GM23338 (cell line): Measurements from ENCODE around the gene TRAM2. TPM values are rescaled to one million over a fixed set of nuclear protein-coding genes. Genes with fewer than 3 reads are reported as not detected.

Source experiments
- ATAC-seq: fragments of 200-7000 bp; cut with Tn5 transposase; 3 replicates; pipeline ENCODE4 v1.9.1; 2020
- DNase-seq: peaks from one replicate; pipeline ENCODE4 v3.0.0-alpha.2; 2015; ENCODE audit warnings: low spot score
- H2AFZ ChIP-seq: fragments of 200-600 bp; sonication (generic); 2 replicates; pipeline ENCODE4 v1.8.0; 2016; ENCODE audit warnings: antibody characterized with exemption, mild to moderate bottlenecking, moderate library complexity
- H3F3A ChIP-seq: fragments of 200-600 bp; sonication (generic); replicated peaks from 2 replicates; pipeline ENCODE4 v1.8.0; 2017; ENCODE audit warnings: antibody characterized with exemption, mixed run types, low read depth
- H3K27ac ChIP-seq: fragments of 200-600 bp; sonication (generic); 2 replicates; pipeline ENCODE4 v1.6.1; 2016; ENCODE audit warnings: low read depth
- H3K27me3 ChIP-seq: fragments of 200-600 bp; sonication (generic); 2 replicates; pipeline ENCODE4 v1.8.0; 2016; ENCODE audit warnings: mild to moderate bottlenecking, mixed run types, moderate library complexity; ENCODE audit not compliant: insufficient read depth
- H3K36me3 ChIP-seq: fragments of 200-600 bp; sonication (generic); 2 replicates; pipeline ENCODE4 v1.8.0; 2016; ENCODE audit warnings: mild to moderate bottlenecking; ENCODE audit not compliant: insufficient read depth
- H3K4me1 ChIP-seq: fragments of 200-600 bp; sonication (generic); 2 replicates; pipeline ENCODE4 v1.8.0; 2016; ENCODE audit warnings: mild to moderate bottlenecking, moderate library complexity; ENCODE audit not compliant: insufficient read depth
- H3K4me2 ChIP-seq: fragments of 200-600 bp; sonication (generic); 2 replicates; pipeline ENCODE4 v1.7.1; 2017; ENCODE audit warnings: mixed run types
- H3K4me3 ChIP-seq: fragments of 200-600 bp; sonication (generic); 2 replicates; pipeline ENCODE4 v1.6.1; 2016; ENCODE audit warnings: mixed run types
- H3K79me2 ChIP-seq: fragments of 200-600 bp; sonication (generic); replicated peaks from 2 replicates; pipeline ENCODE4 v1.8.0; 2017; ENCODE audit warnings: mild to moderate bottlenecking; ENCODE audit not compliant: insufficient read depth
- H3K9me2 ChIP-seq: fragments of 200-600 bp; sonication (generic); 2 replicates; pipeline ENCODE4 v1.8.0; 2017; ENCODE audit not compliant: insufficient read depth
- H4K20me1 ChIP-seq: fragments of 200-600 bp; sonication (generic); replicated peaks from 2 replicates; pipeline ENCODE4 v1.8.0; 2017; ENCODE audit warnings: mild to moderate bottlenecking; ENCODE audit not compliant: insufficient read depth
- H3K27ac Mint-ChIP-seq: 2 replicates; pipeline ENCODE4 v1.8.0; 2020; ENCODE audit warnings: inconsistent platforms, mild to moderate bottlenecking, moderate library complexity, mixed read lengths
- H3K27me3 Mint-ChIP-seq: 3 replicates; pipeline ENCODE4 v1.8.0; 2022; ENCODE audit warnings: low read depth, mild to moderate bottlenecking, moderate library complexity, mixed read lengths, inconsistent platforms; ENCODE audit not compliant: insufficient read depth, poor library complexity
- H3K36me3 Mint-ChIP-seq: 3 replicates; pipeline ENCODE4 v1.8.0; 2021; ENCODE audit warnings: low read depth, mild to moderate bottlenecking, inconsistent platforms, moderate library complexity, mixed read lengths
- H3K4me1 Mint-ChIP-seq: 3 replicates; pipeline ENCODE4 v1.8.0; 2020; ENCODE audit warnings: mild to moderate bottlenecking, inconsistent platforms, mixed read lengths
- H3K4me3 Mint-ChIP-seq: 3 replicates; pipeline ENCODE4 v1.8.0; 2021; ENCODE audit warnings: moderate library complexity, mild to moderate bottlenecking, inconsistent platforms, mixed read lengths
- H3K9me3 Mint-ChIP-seq: 3 replicates; pipeline ENCODE4 v1.8.0; 2020; ENCODE audit warnings: moderate library complexity, mild to moderate bottlenecking, inconsistent platforms, mixed read lengths
- CREB1 ChIP-seq: fragments of 250-450 bp; sonication (Bioruptor Pico); IDR thresholded peaks from 2 replicates; pipeline ENCODE4 v1.5.0; 2020; ENCODE audit warnings: low read depth, mild to moderate bottlenecking, moderate library complexity
- EZH2 ChIP-seq: fragments of 200-600 bp; sonication (generic); IDR thresholded peaks from one replicate; pipeline ENCODE4 v1.8.0; 2017; ENCODE audit warnings: antibody characterized with exemption, mild to moderate bottlenecking, low read depth; ENCODE audit not compliant: unreplicated experiment
- EZH2phosphoT487 ChIP-seq: fragments of 200-600 bp; sonication (generic); IDR thresholded peaks from one replicate; pipeline ENCODE4 v1.8.1; 2018; ENCODE audit warnings: antibody characterized with exemption; ENCODE audit not compliant: unreplicated experiment
- JUNB ChIP-seq: IDR thresholded peaks from one replicate; pipeline ENCODE4 v1.6.1; 2016; ENCODE audit warnings: antibody characterized with exemption; ENCODE audit not compliant: unreplicated experiment
- NANOG ChIP-seq: IDR thresholded peaks from 2 replicates; pipeline ENCODE4 v1.6.1; 2016; ENCODE audit warnings: antibody characterized with exemption, borderline replicate concordance
- POLR2AphosphoS5 ChIP-seq: IDR thresholded peaks from 2 replicates; pipeline ENCODE4 v1.6.1; 2016; ENCODE audit warnings: antibody characterized with exemption, low read depth
- STAT1 ChIP-seq: IDR thresholded peaks from one replicate; pipeline ENCODE4 v1.6.1; 2016; ENCODE audit warnings: antibody characterized with exemption; ENCODE audit not compliant: unreplicated experiment
- ZNF114 ChIP-seq: fragments of 250-450 bp; sonication (Bioruptor Pico); IDR thresholded peaks from 2 replicates; pipeline ENCODE4 v1.5.0; 2020; ENCODE audit warnings: mild to moderate bottlenecking, moderate library complexity
- ZNF331 ChIP-seq: fragments of 250-450 bp; sonication (Bioruptor Pico); IDR thresholded peaks from 2 replicates; pipeline ENCODE4 v1.5.0; 2020; ENCODE audit warnings: low read depth, mild to moderate bottlenecking, moderate library complexity
- polyA plus RNA-seq: library from polyadenylated mRNA; unstranded; fragments of >200 nt; fragmentation: Nextera tagmentation; extraction: Ambion mirVana; gene quantifications from 2 replicates; pipeline ENCODE4 v1.2.1, GENCODE V29; 2016
- total RNA-seq: library from RNA; depleted of rRNA; stranded (reverse); fragments of >200 nt; shearing (Covaris generic); gene quantifications from 2 replicates; pipeline ENCODE4 v1.2.3, GENCODE V29; 2014
- TF ChIP-seq, protein P1 (sequence below): fragments of 250-450 bp; sonication (Bioruptor Pico); IDR thresholded peaks from 2 replicates; pipeline ENCODE4 v1.5.0; 2020; ENCODE audit warnings: mild to moderate bottlenecking, moderate library complexity
- TF ChIP-seq, protein P2 (sequence below): IDR thresholded peaks from 2 replicates; pipeline ENCODE4 v1.6.1; 2016; ENCODE audit warnings: antibody characterized with exemption
- TF ChIP-seq, protein P3 (sequence below): IDR thresholded peaks from one replicate; pipeline ENCODE4 v1.6.1; 2018; ENCODE audit warnings: antibody characterized with exemption; ENCODE audit not compliant: unreplicated experiment

TRAM2 gene
- total and polyA plus RNA-seq, 2 experiments from 2014 or later, result 4.0 to 14.0 TPM

DNA sequence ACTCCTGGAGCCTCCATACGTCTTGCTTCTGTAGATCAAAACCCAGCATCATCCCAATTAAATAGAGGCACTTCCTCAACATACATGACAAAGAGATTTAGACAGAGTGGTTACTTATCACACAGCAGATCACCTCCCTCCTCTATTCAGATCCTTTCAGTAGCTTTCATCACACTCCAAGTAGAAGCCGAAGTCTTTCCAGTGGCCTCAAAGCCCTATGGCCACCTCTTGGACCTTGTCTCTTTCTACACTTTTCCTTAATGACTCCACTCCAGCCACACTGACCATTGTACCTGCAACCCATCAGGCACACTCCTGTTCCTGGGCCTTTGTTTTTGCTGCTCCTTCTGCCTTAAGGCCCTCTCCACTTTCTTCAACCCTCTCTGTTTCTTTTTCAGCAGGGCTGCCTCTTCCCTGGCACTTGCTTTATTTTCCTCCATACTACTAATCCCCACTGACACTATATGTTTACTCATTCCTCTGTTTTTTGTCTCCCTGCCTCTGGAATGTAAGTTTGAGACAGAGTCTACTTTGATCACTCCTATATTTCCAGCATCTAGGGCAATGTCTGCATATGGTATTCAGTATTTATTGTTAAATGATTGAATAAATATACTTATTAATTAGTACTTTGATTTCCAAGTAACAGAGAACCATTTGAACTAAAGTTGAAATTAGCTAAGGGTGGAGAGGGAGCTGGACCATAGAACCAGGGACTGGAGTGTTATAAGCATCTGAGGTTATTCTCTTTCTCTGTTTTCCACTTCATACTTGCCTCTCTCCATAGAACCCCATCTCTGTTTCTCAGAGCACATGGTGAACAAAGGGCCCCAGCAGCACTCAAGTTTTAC, 43.4 kb upstream of the TRAM2 start (continued):
- TF ChIP-seq, protein P1, sequence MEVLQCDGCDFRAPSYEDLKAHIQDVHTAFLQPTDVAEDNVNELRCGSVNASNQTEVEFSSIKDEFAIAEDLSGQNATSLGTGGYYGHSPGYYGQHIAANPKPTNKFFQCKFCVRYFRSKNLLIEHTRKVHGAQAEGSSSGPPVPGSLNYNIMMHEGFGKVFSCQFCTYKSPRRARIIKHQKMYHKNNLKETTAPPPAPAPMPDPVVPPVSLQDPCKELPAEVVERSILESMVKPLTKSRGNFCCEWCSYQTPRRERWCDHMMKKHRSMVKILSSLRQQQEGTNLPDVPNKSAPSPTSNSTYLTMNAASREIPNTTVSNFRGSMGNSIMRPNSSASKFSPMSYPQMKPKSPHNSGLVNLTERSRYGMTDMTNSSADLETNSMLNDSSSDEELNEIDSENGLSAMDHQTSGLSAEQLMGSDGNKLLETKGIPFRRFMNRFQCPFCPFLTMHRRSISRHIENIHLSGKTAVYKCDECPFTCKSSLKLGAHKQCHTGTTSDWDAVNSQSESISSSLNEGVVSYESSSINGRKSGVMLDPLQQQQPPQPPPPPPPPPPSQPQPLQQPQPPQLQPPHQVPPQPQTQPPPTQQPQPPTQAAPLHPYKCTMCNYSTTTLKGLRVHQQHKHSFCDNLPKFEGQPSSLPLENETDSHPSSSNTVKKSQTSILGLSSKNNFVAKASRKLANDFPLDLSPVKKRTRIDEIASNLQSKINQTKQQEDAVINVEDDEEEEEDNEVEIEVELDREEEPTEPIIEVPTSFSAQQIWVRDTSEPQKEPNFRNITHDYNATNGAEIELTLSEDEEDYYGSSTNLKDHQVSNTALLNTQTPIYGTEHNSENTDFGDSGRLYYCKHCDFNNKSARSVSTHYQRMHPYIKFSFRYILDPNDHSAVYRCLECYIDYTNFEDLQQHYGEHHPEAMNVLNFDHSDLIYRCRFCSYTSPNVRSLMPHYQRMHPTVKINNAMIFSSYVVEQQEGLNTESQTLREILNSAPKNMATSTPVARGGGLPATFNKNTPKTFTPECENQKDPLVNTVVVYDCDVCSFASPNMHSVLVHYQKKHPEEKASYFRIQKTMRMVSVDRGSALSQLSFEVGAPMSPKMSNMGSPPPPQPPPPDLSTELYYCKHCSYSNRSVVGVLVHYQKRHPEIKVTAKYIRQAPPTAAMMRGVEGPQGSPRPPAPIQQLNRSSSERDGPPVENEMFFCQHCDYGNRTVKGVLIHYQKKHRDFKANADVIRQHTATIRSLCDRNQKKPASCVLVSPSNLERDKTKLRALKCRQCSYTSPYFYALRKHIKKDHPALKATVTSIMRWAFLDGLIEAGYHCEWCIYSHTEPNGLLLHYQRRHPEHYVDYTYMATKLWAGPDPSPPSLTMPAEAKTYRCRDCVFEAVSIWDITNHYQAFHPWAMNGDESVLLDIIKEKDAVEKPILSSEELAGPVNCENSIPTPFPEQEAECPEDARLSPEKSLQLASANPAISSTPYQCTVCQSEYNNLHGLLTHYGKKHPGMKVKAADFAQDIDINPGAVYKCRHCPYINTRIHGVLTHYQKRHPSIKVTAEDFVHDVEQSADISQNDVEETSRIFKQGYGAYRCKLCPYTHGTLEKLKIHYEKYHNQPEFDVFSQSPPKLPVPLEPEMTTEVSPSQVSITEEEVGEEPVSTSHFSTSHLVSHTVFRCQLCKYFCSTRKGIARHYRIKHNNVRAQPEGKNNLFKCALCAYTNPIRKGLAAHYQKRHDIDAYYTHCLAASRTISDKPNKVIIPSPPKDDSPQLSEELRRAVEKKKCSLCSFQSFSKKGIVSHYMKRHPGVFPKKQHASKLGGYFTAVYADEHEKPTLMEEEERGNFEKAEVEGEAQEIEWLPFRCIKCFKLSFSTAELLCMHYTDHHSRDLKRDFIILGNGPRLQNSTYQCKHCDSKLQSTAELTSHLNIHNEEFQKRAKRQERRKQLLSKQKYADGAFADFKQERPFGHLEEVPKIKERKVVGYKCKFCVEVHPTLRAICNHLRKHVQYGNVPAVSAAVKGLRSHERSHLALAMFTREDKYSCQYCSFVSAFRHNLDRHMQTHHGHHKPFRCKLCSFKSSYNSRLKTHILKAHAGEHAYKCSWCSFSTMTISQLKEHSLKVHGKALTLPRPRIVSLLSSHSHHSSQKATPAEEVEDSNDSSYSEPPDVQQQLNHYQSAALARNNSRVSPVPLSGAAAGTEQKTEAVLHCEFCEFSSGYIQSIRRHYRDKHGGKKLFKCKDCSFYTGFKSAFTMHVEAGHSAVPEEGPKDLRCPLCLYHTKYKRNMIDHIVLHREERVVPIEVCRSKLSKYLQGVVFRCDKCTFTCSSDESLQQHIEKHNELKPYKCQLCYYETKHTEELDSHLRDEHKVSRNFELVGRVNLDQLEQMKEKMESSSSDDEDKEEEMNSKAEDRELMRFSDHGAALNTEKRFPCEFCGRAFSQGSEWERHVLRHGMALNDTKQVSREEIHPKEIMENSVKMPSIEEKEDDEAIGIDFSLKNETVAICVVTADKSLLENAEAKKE (CRISPR knock-in tag), result no peak
- TF ChIP-seq, protein P2, sequence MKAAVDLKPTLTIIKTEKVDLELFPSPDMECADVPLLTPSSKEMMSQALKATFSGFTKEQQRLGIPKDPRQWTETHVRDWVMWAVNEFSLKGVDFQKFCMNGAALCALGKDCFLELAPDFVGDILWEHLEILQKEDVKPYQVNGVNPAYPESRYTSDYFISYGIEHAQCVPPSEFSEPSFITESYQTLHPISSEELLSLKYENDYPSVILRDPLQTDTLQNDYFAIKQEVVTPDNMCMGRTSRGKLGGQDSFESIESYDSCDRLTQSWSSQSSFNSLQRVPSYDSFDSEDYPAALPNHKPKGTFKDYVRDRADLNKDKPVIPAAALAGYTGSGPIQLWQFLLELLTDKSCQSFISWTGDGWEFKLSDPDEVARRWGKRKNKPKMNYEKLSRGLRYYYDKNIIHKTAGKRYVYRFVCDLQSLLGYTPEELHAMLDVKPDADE, result no peak
- TF ChIP-seq ZNF114, result no peak

DNA sequence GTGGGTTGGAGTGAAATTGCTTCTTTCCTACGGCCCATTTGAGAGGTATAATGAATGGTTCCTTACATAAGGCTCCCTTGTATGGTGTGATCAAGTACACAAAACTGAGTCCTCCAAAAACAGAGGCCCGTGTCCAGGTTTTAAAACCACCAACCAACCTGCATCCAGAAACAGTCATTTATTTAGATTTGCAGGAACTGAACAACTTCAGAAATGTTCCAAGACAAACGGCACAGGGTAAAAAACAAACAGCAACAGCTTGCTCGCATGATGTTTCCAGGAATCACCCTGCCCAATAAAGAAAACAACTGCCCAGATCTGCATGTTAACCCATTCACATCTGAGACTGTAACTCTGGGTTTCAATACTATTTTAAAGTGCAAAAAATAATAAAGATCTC, 40.2 kb upstream of the TRAM2 start:
- Histone ChIP-seq H3K27ac (no peak overlapping the region), H3K27me3 (no peaks in the 10 kb centered on the region), H3K4me1 (peaks cover 12% of the 10 kb centered on the region; the same call in 1 of the 2 replicates), H3K4me3 (no peak overlapping the region), H3K4me2 (no peak overlapping the region), H2AFZ (no peak overlapping the region), H3K36me3 (no peaks in the 10 kb centered on the region), H3K9me2 (no peaks in the 10 kb centered on the region), H4K20me1 (no peaks in the 10 kb centered on the region), H3F3A (no peaks in the 10 kb centered on the region), H3K79me2 (no peaks in the 10 kb centered on the region)
- no peak for ATAC-seq
- Mint-ChIP-seq H3K27me3 (no peaks in the 10 kb centered on the region), H3K4me1 (peaks cover 10% of the 10 kb centered on the region), H3K9me3 (no peaks in the 10 kb centered on the region), H3K27ac (no peak overlapping the region), H3K4me3 (no peak overlapping the region), H3K36me3 (no peaks in the 10 kb centered on the region)
- DNase-seq, result no peak
- no peak for TF ChIP-seq EZH2
- TF ChIP-seq CREB1, result no peak
- no peak for TF ChIP-seq STAT1
- TF ChIP-seq, protein P2, result no peak
- no peak for TF ChIP-seq JUNB
- TF ChIP-seq, protein P3, sequence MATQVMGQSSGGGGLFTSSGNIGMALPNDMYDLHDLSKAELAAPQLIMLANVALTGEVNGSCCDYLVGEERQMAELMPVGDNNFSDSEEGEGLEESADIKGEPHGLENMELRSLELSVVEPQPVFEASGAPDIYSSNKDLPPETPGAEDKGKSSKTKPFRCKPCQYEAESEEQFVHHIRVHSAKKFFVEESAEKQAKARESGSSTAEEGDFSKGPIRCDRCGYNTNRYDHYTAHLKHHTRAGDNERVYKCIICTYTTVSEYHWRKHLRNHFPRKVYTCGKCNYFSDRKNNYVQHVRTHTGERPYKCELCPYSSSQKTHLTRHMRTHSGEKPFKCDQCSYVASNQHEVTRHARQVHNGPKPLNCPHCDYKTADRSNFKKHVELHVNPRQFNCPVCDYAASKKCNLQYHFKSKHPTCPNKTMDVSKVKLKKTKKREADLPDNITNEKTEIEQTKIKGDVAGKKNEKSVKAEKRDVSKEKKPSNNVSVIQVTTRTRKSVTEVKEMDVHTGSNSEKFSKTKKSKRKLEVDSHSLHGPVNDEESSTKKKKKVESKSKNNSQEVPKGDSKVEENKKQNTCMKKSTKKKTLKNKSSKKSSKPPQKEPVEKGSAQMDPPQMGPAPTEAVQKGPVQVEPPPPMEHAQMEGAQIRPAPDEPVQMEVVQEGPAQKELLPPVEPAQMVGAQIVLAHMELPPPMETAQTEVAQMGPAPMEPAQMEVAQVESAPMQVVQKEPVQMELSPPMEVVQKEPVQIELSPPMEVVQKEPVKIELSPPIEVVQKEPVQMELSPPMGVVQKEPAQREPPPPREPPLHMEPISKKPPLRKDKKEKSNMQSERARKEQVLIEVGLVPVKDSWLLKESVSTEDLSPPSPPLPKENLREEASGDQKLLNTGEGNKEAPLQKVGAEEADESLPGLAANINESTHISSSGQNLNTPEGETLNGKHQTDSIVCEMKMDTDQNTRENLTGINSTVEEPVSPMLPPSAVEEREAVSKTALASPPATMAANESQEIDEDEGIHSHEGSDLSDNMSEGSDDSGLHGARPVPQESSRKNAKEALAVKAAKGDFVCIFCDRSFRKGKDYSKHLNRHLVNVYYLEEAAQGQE, result no peak
- TF ChIP-seq EZH2phosphoT487, result no peak
- no peak for TF ChIP-seq POLR2AphosphoS5
- no peak for TF ChIP-seq ZNF114
- TF ChIP-seq ZNF331, result no peak
- TF ChIP-seq NANOG, result no peak
